ENCODE results near the gene VANGL1. TPM values are rescaled to one million over a fixed set of nuclear protein-coding genes. Genes with fewer than 3 reads are reported as not detected.

VANGL1 gene
- total and polyA plus RNA-seq, 2 of the 8 experiments (the other 6 are each of a cell fraction or from before 2014, with no cell fraction given), result 9.4 to 13.4 TPM

GRCh38 chr1:115666702-115667101 is 24.9 kb downstream of the VANGL1 start (continued):
- TF ChIP-seq CHD7 (IDR thresholded peaks at IDR 0.05; ENCODE audit: insufficient replicate concordance, low read length) (no peak), TCF12 (IDR thresholded peaks at IDR 0.05; ENCODE audit: low read depth, low read length) (no peak)

Measured in H1 (cell line).